Measurements from ENCODE around the gene OR2T3.
"Not testable (repeated sequence)": the region's sequence is repeated elsewhere in the genome, so short reads cannot be mapped to it uniquely, and the experiment has no call there.

GRCh38 chr1:248472111-248472510, 1.0 kb upstream of the OR2T3 start:
- not testable (repeated sequence) for TF ChIP-seq CTCF (IDR thresholded peaks at IDR 0.05 in 4 of 5, conservative IDR thresholded peaks at IDR 0.05 in 1 of 5); POLR2A (IDR thresholded peaks at IDR 0.05)
